LHCN-M2 (cell line): ENCODE data around the gene MED12L. TPM values are rescaled to one million over a fixed set of nuclear protein-coding genes. Genes with fewer than 3 reads are reported as not detected.

Source experiments
- DNase-seq: peaks from one replicate; pipeline ENCODE4 v3.0.0-alpha.2; 2012; ENCODE audit warnings: low read depth
- total RNA-seq: library from RNA; depleted of rRNA; stranded (reverse); fragments of >200 nt; gene quantifications from 2 replicates; pipeline ENCODE4 v1.2.3, GENCODE V29; 2014

MED12L gene
- total RNA-seq, 1 experiment from 2014 or later, result not detected

- no peak for DNase-seq
Measured at GRCh38 chr3:151178208-151178845, 92.9 kb downstream of the MED12L start.

- DNase-seq, result no peak
Measured at GRCh38 chr3:151182349-151183079, 97.0 kb downstream of the MED12L start.

- no peak for DNase-seq
Measured at GRCh38 chr3:151183265-151183671, 97.8 kb downstream of the MED12L start.

- DNase-seq, result no peak
Measured at GRCh38 chr3:151191095-151191494, 105.6 kb downstream of the MED12L start.

GRCh38 chr3:151192545-151192944 is 107.1 kb downstream of the MED12L start:
- DNase-seq, result no peak

- DNase-seq, result no peak
Measured at GRCh38 chr3:151195826-151196225, 110.4 kb downstream of the MED12L start.

- no peak for DNase-seq
Measured at GRCh38 chr3:151196434-151196833, 111.0 kb downstream of the MED12L start.

GRCh38 chr3:151197228-151197627 is 111.8 kb downstream of the MED12L start:
- no peak for DNase-seq

- DNase-seq, result no peak
Measured at GRCh38 chr3:151197981-151198767, 112.7 kb downstream of the MED12L start.

GRCh38 chr3:151198849-151199248 is 113.4 kb downstream of the MED12L start:
- DNase-seq, result no peak

GRCh38 chr3:151199554-151200438 is 114.3 kb downstream of the MED12L start:
- DNase-seq, result no peak

- no peak for DNase-seq
Measured at GRCh38 chr3:151200586-151200985, 115.1 kb downstream of the MED12L start.

GRCh38 chr3:151201051-151201730 is 115.7 kb downstream of the MED12L start:
- no peak for DNase-seq

GRCh38 chr3:151203051-151203420 is 117.6 kb downstream of the MED12L start, which contains the start of gene GPR171:
Gene GPR171 (minus strand): TSS chr3:151203216. CDS start chr3:151199386, 3,830 bp downstream.
- DNase-seq, result no peak

- DNase-seq, result no peak
Measured at GRCh38 chr3:151204530-151205402, 119.3 kb downstream of the MED12L start.

GRCh38 chr3:151205482-151205881 is 120.0 kb downstream of the MED12L start:
- no peak for DNase-seq

- DNase-seq, result no peak
Measured at GRCh38 chr3:151206201-151206600, 120.7 kb downstream of the MED12L start.

GRCh38 chr3:151209654-151210053 is 124.2 kb downstream of the MED12L start:
- no peak for DNase-seq

- DNase-seq, result no peak
Measured at GRCh38 chr3:151210676-151211381, 125.4 kb downstream of the MED12L start.
